K562 (cell line): ENCODE results near the gene PPP2R3B. TPM values are rescaled to one million over a fixed set of nuclear protein-coding genes. Genes with fewer than 3 reads are reported as not detected.
A peak's percentile ranks its signal among the peaks of the same experiment; 100 is the strongest.

Source experiments
- CEBPB ChIP-seq: fragments of 450-650 bp; IDR thresholded peaks from 2 replicates; pipeline ENCODE4 v1.6.1; 2016; ENCODE audit warnings: missing genetic modification characterization, missing compliant biosample characterization
- E4F1 ChIP-seq: fragments of 250-450 bp; sonication (Bioruptor Pico); IDR thresholded peaks from 2 replicates; pipeline ENCODE4 v1.5.0; 2021; ENCODE audit warnings: mild to moderate bottlenecking, borderline replicate concordance
- ELF2 ChIP-seq: fragments of 250-450 bp; sonication (Bioruptor Pico); IDR thresholded peaks from 2 replicates; pipeline ENCODE4 v1.5.0; 2021; ENCODE audit warnings: mild to moderate bottlenecking
- EP300 ChIP-seq: IDR thresholded peaks from 2 replicates; pipeline ENCODE4 v1.6.1; 2012; ENCODE audit warnings: low read length, improper control_type of control experiment
- GTF2B ChIP-seq: IDR thresholded peaks from 2 replicates; pipeline ENCODE4 v1.6.1; 2011; ENCODE audit not compliant: insufficient read length; ENCODE audit errors: extremely low read depth
- MGA ChIP-seq: fragments of 450-650 bp; IDR thresholded peaks from 2 replicates; pipeline ENCODE4 v1.6.1; 2016; ENCODE audit warnings: mild to moderate bottlenecking, moderate library complexity
- POLR2A ChIP-seq: fragments of 450-650 bp; conservative IDR thresholded peaks from 2 replicates; pipeline ENCODE4 v1.6.1; 2016
- SAFB2 ChIP-seq: fragments of 200-400 bp; formaldehyde crosslinking; IDR thresholded peaks from 2 replicates; pipeline ENCODE4 v1.6.1; 2018; ENCODE audit warnings: borderline replicate concordance, low read length, low read depth, moderate library complexity; ENCODE audit not compliant: severe bottlenecking
- TEAD4 ChIP-seq, 2 experiments: sonication (generic) in 1 of 2; formaldehyde crosslinking in 1 of 2; IDR thresholded peaks; 2 replicates each; pipeline versions ENCODE4 v1.6.1 to v1.8.0; 2012 to 2022; ENCODE audit warnings: borderline replicate concordance in 1 of 2, inconsistent platforms in 1 of 2, low read length in 1 of 2, mild to moderate bottlenecking in 1 of 2, missing genetic modification reagents in 1 of 2
- XRCC3 ChIP-seq: fragments of 450-650 bp; IDR thresholded peaks from 2 replicates; pipeline ENCODE4 v1.6.1; 2017; ENCODE audit warnings: mild to moderate bottlenecking, moderate library complexity
- ZFP1 ChIP-seq: fragments of 450-650 bp; formaldehyde crosslinking; IDR thresholded peaks from 2 replicates; pipeline ENCODE4 v1.4.0; 2020; ENCODE audit warnings: mild to moderate bottlenecking, mixed read lengths
- ZNF12 ChIP-seq: sonication (generic); formaldehyde crosslinking; IDR thresholded peaks from 2 replicates; pipeline ENCODE4 v1.4.0; 2020; ENCODE audit warnings: mild to moderate bottlenecking, missing genetic modification reagents
- ZNF175 ChIP-seq: fragments of 200-800 bp; sonication (Bioruptor generic); IDR thresholded peaks from 2 replicates; pipeline ENCODE4 v1.6.1; 2016; ENCODE audit warnings: low read depth, mild to moderate bottlenecking, missing genetic modification characterization, missing compliant biosample characterization
- polyA plus RNA-seq, 8 experiments: library from polyadenylated mRNA; depleted of rRNA in 4 of 8; stranded (reverse) in 5 of 8; unstranded in 3 of 8; fragments of >200 nt; fragmentation: Nextera tagmentation in 2 of 8; fragmentation: Illumina TruSeq in 1 of 8; extraction: Ambion mirVana in 2 of 8; extraction: Trizol in 1 of 8; gene quantifications; 2 replicates each; pipeline versions ENCODE4 v1.2.1 to v1.2.3, GENCODE V29; 2011 to 2014; ENCODE audit warnings: inconsistent platforms in 1 of 8, missing spikeins in 1 of 8
- total RNA-seq, 7 experiments: library from RNA; depleted of rRNA in 6 of 7; stranded (reverse); fragments of >200 nt in 6 of 7; fragmentation: Illumina TruSeq in 2 of 7; extraction: Trizol in 2 of 7; gene quantifications; 2 replicates each; pipeline versions ENCODE4 v1.2.1 to v1.2.3, GENCODE V29; 2011 to 2021; ENCODE audit warnings: low replicate concordance in 1 of 7

Gene PPP2R3B
- total and polyA plus RNA-seq, 9 of the 15 experiments (the other 6 are each of a cell fraction or from before 2014, with no cell fraction given), result 0.04 to 18.2 (median 8.2) TPM; not detected in 1

GRCh38 chrX:386768-387575 lies at the start of gene PPP2R3B (continued):
- no peak for TF ChIP-seq E4F1 (CRISPR knock-in tag)
- no peak for TF ChIP-seq EP300
- TF ChIP-seq XRCC3, result no peak
- no peak for TF ChIP-seq ZNF12 (CRISPR knock-in tag)
- TF ChIP-seq ELF2 (CRISPR knock-in tag), result no peak
- no peak for TF ChIP-seq SAFB2
- no peak for TF ChIP-seq CEBPB (tag)
- no peak for TF ChIP-seq GTF2B
- no peak for TF ChIP-seq TEAD4 (IDR thresholded peaks at IDR 0.05; ENCODE audit: low read length)
- no peak for TF ChIP-seq TEAD4 (CRISPR knock-in tag; IDR thresholded peaks at IDR 0.05; ENCODE audit: borderline replicate concordance)
- no peak for TF ChIP-seq ZFP1 (CRISPR knock-in tag)
- peak; percentile 93 for TF ChIP-seq POLR2A
- TF ChIP-seq MGA, result no peak
- TF ChIP-seq ZNF175, result peak; percentile 75; the same call in 1 of the 2 replicates
